ENCODE data around the gene WWOX. TPM values are rescaled to one million over a fixed set of nuclear protein-coding genes. Genes with fewer than 3 reads are reported as not detected.

Gene WWOX
- total RNA-seq, 6 experiments from 2014 or later: 0.46 to 3.4 (median 1.3) TPM

GRCh38 chr16:78995441-78995840 is 896.0 kb downstream of the WWOX start:
- Mint-ChIP-seq H3K27ac (no peak overlapping the region), H3K27me3 (ENCODE audit: insufficient read depth) (peaks cover 2% of the 10 kb centered on the region), H3K9me3 (peaks cover 68% of the 10 kb centered on the region), H3K36me3 (ENCODE audit: low read depth) (no peaks in the 10 kb centered on the region), H3K4me3 (no peak overlapping the region), H3K4me1 (ENCODE audit: low read depth) (no peaks in the 10 kb centered on the region)
- no peak for TF ChIP-seq CTCF (IDR thresholded peaks at IDR 0.05)
- no peak for DNase-seq

DNA sequence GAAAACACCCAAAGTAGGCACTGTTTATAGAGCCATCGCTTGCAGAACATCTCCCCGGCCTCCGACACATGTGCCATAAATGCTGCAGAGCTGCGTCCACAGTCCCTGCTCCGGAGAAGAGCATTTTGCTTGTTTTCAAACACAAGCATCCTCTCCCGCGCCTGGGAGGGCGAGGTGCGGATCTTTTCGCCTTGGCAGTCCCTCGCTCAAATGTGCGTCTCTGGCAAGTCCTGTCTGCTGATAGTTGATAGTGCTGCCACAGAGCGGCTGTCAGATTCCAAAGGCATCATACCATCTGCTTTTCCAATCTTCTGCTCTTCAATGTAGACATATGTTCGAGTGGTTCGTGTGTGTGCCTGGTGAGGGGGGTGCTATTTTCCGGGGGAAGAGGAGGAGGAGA is 897.3 kb downstream of the WWOX start:
- Mint-ChIP-seq H3K27me3 (ENCODE audit: insufficient read depth) (peaks cover 2% of the 10 kb centered on the region), H3K4me1 (ENCODE audit: low read depth) (no peaks in the 10 kb centered on the region), H3K4me3 (no peak overlapping the region), H3K27ac (no peak overlapping the region), H3K9me3 (peaks cover 69% of the 10 kb centered on the region), H3K36me3 (ENCODE audit: low read depth) (no peaks in the 10 kb centered on the region)
- TF ChIP-seq CTCF (IDR thresholded peaks at IDR 0.05): no peak
- DNase-seq: no peak

- Mint-ChIP-seq H3K9me3 (peaks cover 65% of the 10 kb centered on the region), H3K27me3 (ENCODE audit: insufficient read depth) (peaks cover 2% of the 10 kb centered on the region), H3K27ac (no peak overlapping the region), H3K4me3 (no peak overlapping the region), H3K4me1 (ENCODE audit: low read depth) (no peaks in the 10 kb centered on the region), H3K36me3 (ENCODE audit: low read depth) (no peaks in the 10 kb centered on the region)
- no peak for DNase-seq
- no peak for TF ChIP-seq CTCF (IDR thresholded peaks at IDR 0.05)
Measured at GRCh38 chr16:78998879-78999278, 899.4 kb downstream of the WWOX start.

GRCh38 chr16:79001156-79001967 is 901.9 kb downstream of the WWOX start:
- DNase-seq: no peak
- TF ChIP-seq CTCF (IDR thresholded peaks at IDR 0.05): no peak
- Mint-ChIP-seq H3K36me3 (ENCODE audit: low read depth) (no peaks in the 10 kb centered on the region), H3K4me3 (no peak overlapping the region), H3K27me3 (ENCODE audit: insufficient read depth) (peaks cover 2% of the 10 kb centered on the region), H3K27ac (no peak overlapping the region), H3K4me1 (ENCODE audit: low read depth) (no peaks in the 10 kb centered on the region), H3K9me3 (peaks cover 61% of the 10 kb centered on the region)

- Mint-ChIP-seq H3K9me3 (peaks cover 63% of the 10 kb centered on the region), H3K36me3 (ENCODE audit: low read depth) (no peaks in the 10 kb centered on the region), H3K27me3 (ENCODE audit: insufficient read depth) (no peaks in the 10 kb centered on the region; the same call in none of the 2 replicates), H3K27ac (no peak overlapping the region), H3K4me1 (ENCODE audit: low read depth) (no peaks in the 10 kb centered on the region), H3K4me3 (no peak overlapping the region)
- no peak for TF ChIP-seq CTCF (IDR thresholded peaks at IDR 0.05)
- no peak for DNase-seq
Measured at GRCh38 chr16:79003026-79003609, 903.7 kb downstream of the WWOX start.
